HepG2 (cell line): ENCODE results near the gene FAM241B. TPM values are rescaled to one million over a fixed set of nuclear protein-coding genes. Genes with fewer than 3 reads are reported as not detected.

ENCODE experiments used
- ATAC-seq: fragments of 200-7000 bp; cut with Tn5 transposase; 3 replicates; pipeline ENCODE4 v1.9.1; 2020; ENCODE audit warnings: mild to moderate bottlenecking, moderate library complexity
- BruUV-seq: library from RNA; stranded (reverse); fragments of 400-500 nt; replicated peaks from 2 replicates; lab custom pipeline; 2021; lab: Mats Ljungman, UMichigan
- CTCF ChIA-PET: fragments of 300-600 bp; formaldehyde crosslinking; extraction: SDS; loops from one replicate; lab custom pipeline; 2021; ENCODE audit warnings: low total read pairs, inconsistent platforms, low intra/inter-chr PET ratio; lab: Yijun Ruan, JAX
- POLR2A ChIA-PET: fragments of 350-600 bp; sonication (Branson Sonifier 250); formaldehyde crosslinking; loops from one replicate; lab custom pipeline; 2020; ENCODE audit warnings: antibody characterized with exemption, inconsistent platforms; lab: Yijun Ruan, JAX
- DNase-seq: peaks from one replicate; pipeline ENCODE4 v3.0.0-alpha.2; 2015; ENCODE audit warnings: low spot score
- FAIRE-seq: peaks from 3 replicates; lab custom pipeline; 2011; peaks lifted over from hg19 to GRCh38; lab: Jason Lieb, UNC
- H2AFZ ChIP-seq: one replicate; pipeline ENCODE4 v1.6.1; 2011; ENCODE audit warnings: low read length, inconsistent platforms
- H3K27ac ChIP-seq: fragments of 300-600 bp; 3 replicates; pipeline ENCODE4 v1.8.0; 2011; ENCODE audit warnings: mixed run types, mild to moderate bottlenecking, mixed read lengths, low read length, inconsistent platforms; ENCODE audit not compliant: insufficient read depth; ENCODE audit errors: extremely low read length
- H3K27me3 ChIP-seq, 2 experiments: fragments of 200-600 bp in 1 of 2; 2 replicates in 1 of 2; 3 replicates in 1 of 2; pipeline versions ENCODE4 v1.6.0 to v1.8.0; 2011; ENCODE audit warnings: low read length in 2 of 2, mild to moderate bottlenecking in 2 of 2, moderate library complexity in 2 of 2, inconsistent platforms in 1 of 2; ENCODE audit not compliant: insufficient read depth in 2 of 2, control insufficient read depth in 1 of 2
- H3K36me3 ChIP-seq, 2 experiments: fragments of 200-600 bp in 1 of 2; replicated peaks in 1 of 2; 2 replicates in 1 of 2; 3 replicates in 1 of 2; pipeline versions ENCODE4 v1.5.1 to v1.8.0; 2011; ENCODE audit warnings: low read length in 2 of 2, inconsistent platforms in 1 of 2; ENCODE audit not compliant: insufficient read depth in 2 of 2, control insufficient read depth in 1 of 2
- H3K4me1 ChIP-seq: 2 replicates; pipeline ENCODE4 v1.5.1; 2012; ENCODE audit warnings: low read length, inconsistent platforms; ENCODE audit not compliant: insufficient read depth
- H3K4me2 ChIP-seq: 2 replicates; pipeline ENCODE4 v1.6.0; 2011; ENCODE audit warnings: low read depth, low read length, inconsistent platforms
- H3K4me3 ChIP-seq, 3 experiments: fragments of 200-600 bp in 1 of 3; sonication (generic), shearing (Covaris generic) in 1 of 3; replicated peaks in 1 of 3; 2 replicates each; pipeline ENCODE4 v1.5.1; 2011 to 2016; ENCODE audit warnings: low read length in 3 of 3, inconsistent platforms in 2 of 3, low read depth in 2 of 3, mild to moderate bottlenecking in 2 of 3, control low read depth in 1 of 3, mixed read lengths in 1 of 3; ENCODE audit not compliant: insufficient read depth in 1 of 3
- H3K79me2 ChIP-seq: one replicate; pipeline ENCODE4 v1.6.1; 2011; ENCODE audit warnings: low read length, inconsistent platforms; ENCODE audit not compliant: insufficient read depth
- H3K9ac ChIP-seq: 2 replicates; pipeline ENCODE4 v1.6.0; 2011; ENCODE audit warnings: mild to moderate bottlenecking, low read depth, low read length, inconsistent platforms; ENCODE audit not compliant: insufficient read depth
- H3K9me3 ChIP-seq: 2 replicates; pipeline ENCODE4 v1.5.1; 2012; ENCODE audit warnings: mild to moderate bottlenecking, low read length
- H4K20me1 ChIP-seq: 2 replicates; pipeline ENCODE4 v1.6.0; 2011; ENCODE audit warnings: inconsistent platforms, mild to moderate bottlenecking, low read length, moderate library complexity; ENCODE audit not compliant: insufficient read depth
- ELF1 ChIP-seq: sonication (generic); formaldehyde crosslinking; IDR thresholded peaks from 2 replicates; pipeline ENCODE4 v1.4.0; 2020; ENCODE audit warnings: missing genetic modification reagents
- GZF1 ChIP-seq: sonication (generic); formaldehyde crosslinking; IDR thresholded peaks from 2 replicates; pipeline ENCODE4 v1.5.1; 2020; ENCODE audit warnings: mild to moderate bottlenecking, missing genetic modification reagents
- TMF1 ChIP-seq: sonication (generic); formaldehyde crosslinking; IDR thresholded peaks from 2 replicates; pipeline ENCODE4 v1.8.1; 2022; ENCODE audit warnings: low read depth, missing genetic modification reagents
- ZBTB42 ChIP-seq: sonication (generic); formaldehyde crosslinking; IDR thresholded peaks from 2 replicates; pipeline ENCODE4 v1.5.0; 2020; ENCODE audit warnings: mild to moderate bottlenecking, missing genetic modification reagents
- ZNF17 ChIP-seq: sonication (generic); formaldehyde crosslinking; IDR thresholded peaks from 2 replicates; pipeline ENCODE4 v1.5.0; 2020; ENCODE audit warnings: mild to moderate bottlenecking, missing genetic modification reagents
- ZNF331 ChIP-seq: sonication (generic); formaldehyde crosslinking; IDR thresholded peaks from 2 replicates; pipeline ENCODE4 v1.4.0; 2020; ENCODE audit warnings: missing genetic modification reagents
- ZNF564 ChIP-seq: sonication (generic); formaldehyde crosslinking; IDR thresholded peaks from 2 replicates; pipeline ENCODE4 v1.8.1; 2023; ENCODE audit warnings: mild to moderate bottlenecking, missing genetic modification reagents
- ZNF775 ChIP-seq: sonication (generic); formaldehyde crosslinking; IDR thresholded peaks from 2 replicates; pipeline ENCODE4 v1.4.0; 2020; ENCODE audit warnings: missing genetic modification reagents, mild to moderate bottlenecking, moderate library complexity, borderline replicate concordance
- WGBS: methylation state at CpG from one replicate; pipeline ENCODE4 v1.1.6; 2017; ENCODE audit warnings: low lambda C conversion rate; 5-methylcytosine and 5-hydroxymethylcytosine counted together
- in situ Hi-C: cut with HindIII; loops from 2 replicates; pipeline ENCODE4 v1.10.0; 2017; ENCODE audit warnings: low pct_unique_long_range_greater_than_20kb; ENCODE audit not compliant: extremely low pct_ligation_motif_present
- intact Hi-C: fragments of 100-400 bp; cut with micrococcal nuclease; formaldehyde crosslinking; loops from one replicate; pipeline ENCODE4 v1.10.0; 2022; ENCODE audit not compliant: unreplicated experiment
- polyA plus RNA-seq, 8 experiments: library from polyadenylated mRNA; depleted of rRNA in 3 of 8; stranded (reverse) in 7 of 8; unstranded in 1 of 8; fragments of >200 nt; fragmentation: Illumina TruSeq in 4 of 8; extraction: Trizol in 4 of 8; gene quantifications; 2 replicates each; pipeline versions ENCODE4 v1.2.1 to v1.2.3, GENCODE V29; 2011 to 2016; ENCODE audit warnings: low read depth in 4 of 8, missing spikeins in 1 of 8, mixed read lengths in 1 of 8; ENCODE audit not compliant: insufficient read depth in 1 of 8
- total RNA-seq, 5 experiments: library from RNA; depleted of rRNA; stranded (reverse); fragments of >200 nt; fragmentation: Illumina TruSeq; extraction: Trizol; gene quantifications; 2 replicates each; pipeline ENCODE4 v1.2.3, GENCODE V29; 2016; ENCODE audit warnings: low read depth in 1 of 5
- TF ChIP-seq, protein P1 (sequence below): sonication (generic); formaldehyde crosslinking; IDR thresholded peaks from 2 replicates; pipeline ENCODE4 v1.4.0; 2020; ENCODE audit warnings: mild to moderate bottlenecking, missing genetic modification reagents
- TF ChIP-seq, protein P2 (sequence below): IDR thresholded peaks from 2 replicates; pipeline ENCODE4 v1.6.1; 2012; ENCODE audit warnings: low read depth, low read length, improper control_type of control experiment
- TF ChIP-seq, protein P3 (sequence below), 2 experiments: sonication (generic) in 1 of 2; formaldehyde crosslinking in 1 of 2; IDR thresholded peaks; 2 replicates each; pipeline versions ENCODE4 v1.6.1 to v1.9.0; 2014 to 2022; ENCODE audit warnings: antibody characterized with exemption in 1 of 2, borderline replicate concordance in 1 of 2, inconsistent platforms in 1 of 2, low read depth in 1 of 2, missing genetic modification reagents in 1 of 2

Gene FAM241B
- total and polyA plus RNA-seq, 2 of the 13 experiments (the other 11 are each of a cell fraction or from before 2014, with no cell fraction given): 1.9 to 4.0 TPM

DNA sequence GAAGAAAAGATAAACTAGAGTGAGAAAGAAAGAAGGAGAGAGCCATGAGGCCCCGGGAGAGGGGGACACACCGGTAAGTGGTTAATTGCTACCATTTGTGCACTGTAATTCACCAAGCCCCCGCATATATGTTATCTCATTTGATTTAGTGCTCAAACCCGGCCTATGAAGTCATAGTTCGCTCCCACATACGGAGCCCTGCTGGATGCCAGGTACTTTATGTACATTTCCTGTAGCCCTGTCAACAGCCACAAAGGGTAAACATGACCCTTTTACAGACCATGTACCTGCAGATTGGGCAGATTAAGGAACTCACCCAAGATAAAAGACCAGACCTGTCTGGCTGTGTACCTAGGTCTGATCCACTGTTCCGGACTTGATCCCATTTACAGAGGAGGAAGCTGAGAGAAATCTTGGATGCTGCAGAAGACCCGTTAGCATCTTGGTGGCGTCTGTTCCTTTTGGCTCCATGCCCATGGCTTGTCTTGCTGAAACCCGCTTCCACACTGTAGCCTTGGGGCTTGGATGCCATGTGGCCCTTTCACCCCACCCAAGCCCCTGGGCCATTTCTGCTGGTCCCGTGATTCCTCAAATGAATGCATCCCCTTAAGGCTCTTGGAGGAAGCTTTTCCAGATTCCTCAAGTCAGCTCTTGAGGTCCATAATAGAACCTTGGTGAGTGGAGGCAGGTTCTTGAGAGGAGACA is 32.3 kb downstream of the FAM241B start:
- H3K4me1 ChIP-seq: no peaks in the 10 kb centered on the region
- H3K27me3 ChIP-seq: peaks cover 15 to 32% of the 10 kb centered on the region in 2 experiments; a peak in 4 of 5 replicates
- H3K79me2 ChIP-seq: no peaks in the 10 kb centered on the region
- H3K4me3 ChIP-seq: no peak overlapping the region
- BruUV-seq: no TSS peak
- ATAC-seq (no peak), DNase-seq (no peak), FAIRE-seq (no peak)
- 48% methylated on average over 9 of the region's 11 CpGs for WGBS
- H3K4me2 ChIP-seq: no peak overlapping the region
- no peak overlapping the region for H3K9ac ChIP-seq
- no peaks in the 10 kb centered on the region for H3K36me3 ChIP-seq
- CTCF ChIA-PET: no interaction called here
- H4K20me1 ChIP-seq: no peaks in the 10 kb centered on the region
- in situ Hi-C loops: no loop called here
- H3K9me3 ChIP-seq: no peaks in the 10 kb centered on the region
- intact Hi-C loops: no loop called here
- H3K27ac ChIP-seq: no peak overlapping the region
- no peak overlapping the region for H2AFZ ChIP-seq
- POLR2A ChIA-PET: no interaction called here
- TF ChIP-seq, protein P1, sequence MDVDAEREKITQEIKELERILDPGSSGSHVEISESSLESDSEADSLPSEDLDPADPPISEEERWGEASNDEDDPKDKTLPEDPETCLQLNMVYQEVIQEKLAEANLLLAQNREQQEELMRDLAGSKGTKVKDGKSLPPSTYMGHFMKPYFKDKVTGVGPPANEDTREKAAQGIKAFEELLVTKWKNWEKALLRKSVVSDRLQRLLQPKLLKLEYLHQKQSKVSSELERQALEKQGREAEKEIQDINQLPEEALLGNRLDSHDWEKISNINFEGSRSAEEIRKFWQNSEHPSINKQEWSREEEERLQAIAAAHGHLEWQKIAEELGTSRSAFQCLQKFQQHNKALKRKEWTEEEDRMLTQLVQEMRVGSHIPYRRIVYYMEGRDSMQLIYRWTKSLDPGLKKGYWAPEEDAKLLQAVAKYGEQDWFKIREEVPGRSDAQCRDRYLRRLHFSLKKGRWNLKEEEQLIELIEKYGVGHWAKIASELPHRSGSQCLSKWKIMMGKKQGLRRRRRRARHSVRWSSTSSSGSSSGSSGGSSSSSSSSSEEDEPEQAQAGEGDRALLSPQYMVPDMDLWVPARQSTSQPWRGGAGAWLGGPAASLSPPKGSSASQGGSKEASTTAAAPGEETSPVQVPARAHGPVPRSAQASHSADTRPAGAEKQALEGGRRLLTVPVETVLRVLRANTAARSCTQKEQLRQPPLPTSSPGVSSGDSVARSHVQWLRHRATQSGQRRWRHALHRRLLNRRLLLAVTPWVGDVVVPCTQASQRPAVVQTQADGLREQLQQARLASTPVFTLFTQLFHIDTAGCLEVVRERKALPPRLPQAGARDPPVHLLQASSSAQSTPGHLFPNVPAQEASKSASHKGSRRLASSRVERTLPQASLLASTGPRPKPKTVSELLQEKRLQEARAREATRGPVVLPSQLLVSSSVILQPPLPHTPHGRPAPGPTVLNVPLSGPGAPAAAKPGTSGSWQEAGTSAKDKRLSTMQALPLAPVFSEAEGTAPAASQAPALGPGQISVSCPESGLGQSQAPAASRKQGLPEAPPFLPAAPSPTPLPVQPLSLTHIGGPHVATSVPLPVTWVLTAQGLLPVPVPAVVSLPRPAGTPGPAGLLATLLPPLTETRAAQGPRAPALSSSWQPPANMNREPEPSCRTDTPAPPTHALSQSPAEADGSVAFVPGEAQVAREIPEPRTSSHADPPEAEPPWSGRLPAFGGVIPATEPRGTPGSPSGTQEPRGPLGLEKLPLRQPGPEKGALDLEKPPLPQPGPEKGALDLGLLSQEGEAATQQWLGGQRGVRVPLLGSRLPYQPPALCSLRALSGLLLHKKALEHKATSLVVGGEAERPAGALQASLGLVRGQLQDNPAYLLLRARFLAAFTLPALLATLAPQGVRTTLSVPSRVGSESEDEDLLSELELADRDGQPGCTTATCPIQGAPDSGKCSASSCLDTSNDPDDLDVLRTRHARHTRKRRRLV (CRISPR knock-in tag): no peak
- TF ChIP-seq ZNF564 (CRISPR knock-in tag) (no peak), GZF1 (no peak), ZNF331 (no peak), ZNF17 (no peak), ZBTB42 (CRISPR knock-in tag) (no peak), ELF1 (CRISPR knock-in tag) (no peak), TMF1 (CRISPR knock-in tag) (no peak), ZNF775 (CRISPR knock-in tag) (no peak)
- TF ChIP-seq, protein P2, sequence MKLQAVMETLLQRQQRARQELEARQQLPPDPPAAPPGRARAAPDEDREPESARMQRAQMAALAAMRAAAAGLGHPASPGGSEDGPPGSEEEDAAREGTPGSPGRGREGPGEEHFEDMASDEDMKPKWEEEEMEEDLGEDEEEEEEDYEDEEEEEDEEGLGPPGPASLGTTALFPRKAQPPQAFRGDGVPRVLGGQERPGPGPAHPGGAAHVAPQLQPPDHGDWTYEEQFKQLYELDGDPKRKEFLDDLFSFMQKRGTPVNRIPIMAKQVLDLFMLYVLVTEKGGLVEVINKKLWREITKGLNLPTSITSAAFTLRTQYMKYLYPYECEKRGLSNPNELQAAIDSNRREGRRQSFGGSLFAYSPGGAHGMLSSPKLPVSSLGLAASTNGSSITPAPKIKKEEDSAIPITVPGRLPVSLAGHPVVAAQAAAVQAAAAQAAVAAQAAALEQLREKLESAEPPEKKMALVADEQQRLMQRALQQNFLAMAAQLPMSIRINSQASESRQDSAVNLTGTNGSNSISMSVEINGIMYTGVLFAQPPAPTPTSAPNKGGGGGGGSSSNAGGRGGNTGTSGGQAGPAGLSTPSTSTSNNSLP: no peak
- TF ChIP-seq, protein P3, sequence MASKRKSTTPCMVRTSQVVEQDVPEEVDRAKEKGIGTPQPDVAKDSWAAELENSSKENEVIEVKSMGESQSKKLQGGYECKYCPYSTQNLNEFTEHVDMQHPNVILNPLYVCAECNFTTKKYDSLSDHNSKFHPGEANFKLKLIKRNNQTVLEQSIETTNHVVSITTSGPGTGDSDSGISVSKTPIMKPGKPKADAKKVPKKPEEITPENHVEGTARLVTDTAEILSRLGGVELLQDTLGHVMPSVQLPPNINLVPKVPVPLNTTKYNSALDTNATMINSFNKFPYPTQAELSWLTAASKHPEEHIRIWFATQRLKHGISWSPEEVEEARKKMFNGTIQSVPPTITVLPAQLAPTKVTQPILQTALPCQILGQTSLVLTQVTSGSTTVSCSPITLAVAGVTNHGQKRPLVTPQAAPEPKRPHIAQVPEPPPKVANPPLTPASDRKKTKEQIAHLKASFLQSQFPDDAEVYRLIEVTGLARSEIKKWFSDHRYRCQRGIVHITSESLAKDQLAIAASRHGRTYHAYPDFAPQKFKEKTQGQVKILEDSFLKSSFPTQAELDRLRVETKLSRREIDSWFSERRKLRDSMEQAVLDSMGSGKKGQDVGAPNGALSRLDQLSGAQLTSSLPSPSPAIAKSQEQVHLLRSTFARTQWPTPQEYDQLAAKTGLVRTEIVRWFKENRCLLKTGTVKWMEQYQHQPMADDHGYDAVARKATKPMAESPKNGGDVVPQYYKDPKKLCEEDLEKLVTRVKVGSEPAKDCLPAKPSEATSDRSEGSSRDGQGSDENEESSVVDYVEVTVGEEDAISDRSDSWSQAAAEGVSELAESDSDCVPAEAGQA (IDR thresholded peaks at IDR 0.05; ENCODE audit: low read depth): no peak
- TF ChIP-seq, protein P3 (CRISPR knock-in tag; IDR thresholded peaks at IDR 0.05; ENCODE audit: borderline replicate concordance): no peak
